Dedifferentiated amniotic fluid mesenchymal stem cell (primary cell): ENCODE measurements around the gene LDLRAD4.
"Not testable (repeated sequence)": the region's sequence is repeated elsewhere in the genome, so short reads cannot be mapped to it uniquely, and the experiment has no call there.

Experiments used
- DNase-seq: peaks from one replicate; pipeline ENCODE4 v3.0.0-alpha.2; 2016; ENCODE audit errors: extremely low spot score

The LDLRAD4 gene

GRCh38 chr18:13594551-13594950 lies 376.0 kb downstream of the LDLRAD4 start:
- no peak for DNase-seq

- DNase-seq, result no peak
Measured at GRCh38 chr18:13597068-13597467, 378.5 kb downstream of the LDLRAD4 start.

- DNase-seq, result no peak
Measured at GRCh38 chr18:13598591-13598990, 380.0 kb downstream of the LDLRAD4 start.

DNA sequence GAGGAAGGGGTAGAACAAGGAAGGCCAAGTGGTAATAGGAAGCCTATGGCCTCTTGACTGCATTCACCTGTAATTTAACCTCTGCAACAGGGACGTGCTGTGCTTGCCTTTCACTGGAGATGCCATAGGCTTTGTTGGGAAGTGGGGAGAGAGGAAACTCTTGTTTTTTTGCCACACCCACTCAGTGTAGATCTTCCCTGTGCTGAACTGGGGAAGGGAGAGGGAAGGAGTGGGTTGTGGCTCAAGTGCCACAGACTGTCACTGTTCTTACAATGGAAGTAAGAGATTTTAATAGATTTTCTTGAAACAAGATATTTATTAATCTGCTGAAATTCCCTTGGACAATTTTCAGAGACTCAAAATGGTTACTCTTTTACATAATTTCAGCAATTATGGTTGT lies 380.5 kb downstream of the LDLRAD4 start:
- DNase-seq, result no peak

DNA sequence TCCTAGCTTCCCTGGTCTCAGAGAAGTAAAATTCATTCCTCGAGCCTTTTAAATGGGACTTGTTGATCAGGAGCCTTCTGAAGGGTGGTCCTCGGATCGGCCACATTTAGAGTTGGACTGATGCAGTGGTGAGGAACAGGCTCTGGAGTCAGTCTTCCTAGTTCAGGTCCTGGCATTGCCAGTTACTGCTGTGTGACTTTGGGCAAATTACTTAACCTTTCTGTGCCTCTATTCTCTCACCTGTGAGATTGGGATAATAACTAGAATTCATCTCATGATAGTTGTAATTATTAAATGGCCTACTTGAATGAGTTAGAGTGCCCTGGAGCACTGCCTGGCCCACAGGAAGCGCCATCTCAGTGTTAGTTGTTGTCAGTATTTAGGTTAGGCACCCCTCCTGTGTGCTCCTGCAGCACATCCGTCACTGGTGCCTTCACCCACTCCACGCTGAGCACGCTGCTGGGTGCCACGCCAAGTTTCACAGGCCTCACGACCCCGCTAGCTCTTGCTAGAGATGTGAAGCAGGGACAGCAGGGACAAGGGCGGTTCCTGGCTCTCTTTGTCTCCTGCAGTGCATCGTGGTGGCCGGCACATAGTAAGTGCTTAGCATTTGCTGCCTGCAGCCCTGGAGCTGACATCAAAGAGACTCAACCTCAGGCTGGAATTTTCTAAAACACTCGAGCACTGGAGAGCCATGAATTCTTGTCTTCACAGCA lies 384.9 kb downstream of the LDLRAD4 start:
- no peak for DNase-seq

DNA sequence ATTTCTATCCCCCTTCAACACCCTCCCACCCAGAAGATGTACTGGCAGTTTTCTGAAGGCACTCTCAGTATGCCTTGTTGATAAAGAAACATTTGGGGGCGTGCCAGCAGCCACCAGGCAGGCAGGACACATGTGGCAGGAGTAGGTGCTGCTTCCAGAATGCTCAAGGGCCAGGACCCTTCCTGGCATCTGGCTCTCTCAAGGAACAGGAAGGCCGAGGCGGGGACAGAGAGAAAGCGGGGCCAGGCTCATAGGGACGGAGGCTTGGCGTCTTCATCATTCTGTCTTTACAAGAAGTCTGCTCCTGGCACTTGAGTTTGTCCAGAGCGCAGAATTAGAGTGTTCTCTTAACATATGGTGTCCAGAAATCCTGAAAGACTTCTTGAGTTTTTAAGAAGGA lies 386.2 kb downstream of the LDLRAD4 start:
- DNase-seq, result no peak

- DNase-seq, result no peak
Measured at GRCh38 chr18:13605477-13605876, 386.9 kb downstream of the LDLRAD4 start.

DNA sequence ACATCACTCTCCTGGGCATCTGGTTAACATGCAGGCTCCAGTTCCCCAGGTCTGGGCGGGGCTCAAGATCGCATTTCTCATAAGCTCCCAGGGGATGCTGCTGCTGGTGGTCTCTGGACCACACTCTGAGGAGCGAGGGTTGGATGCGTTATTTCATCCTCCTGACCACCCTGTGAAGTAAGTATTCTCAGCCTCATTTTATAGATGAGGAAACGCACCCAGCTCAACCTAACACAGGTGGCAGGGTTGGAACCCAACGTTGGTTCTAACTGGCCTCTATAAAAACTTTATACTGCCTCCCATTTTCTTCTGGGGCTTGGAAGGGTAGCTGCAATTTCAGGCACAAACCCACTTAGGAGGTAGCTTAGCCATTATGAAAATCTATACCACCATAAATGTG lies 387.3 kb downstream of the LDLRAD4 start:
- DNase-seq, result no peak

DNA sequence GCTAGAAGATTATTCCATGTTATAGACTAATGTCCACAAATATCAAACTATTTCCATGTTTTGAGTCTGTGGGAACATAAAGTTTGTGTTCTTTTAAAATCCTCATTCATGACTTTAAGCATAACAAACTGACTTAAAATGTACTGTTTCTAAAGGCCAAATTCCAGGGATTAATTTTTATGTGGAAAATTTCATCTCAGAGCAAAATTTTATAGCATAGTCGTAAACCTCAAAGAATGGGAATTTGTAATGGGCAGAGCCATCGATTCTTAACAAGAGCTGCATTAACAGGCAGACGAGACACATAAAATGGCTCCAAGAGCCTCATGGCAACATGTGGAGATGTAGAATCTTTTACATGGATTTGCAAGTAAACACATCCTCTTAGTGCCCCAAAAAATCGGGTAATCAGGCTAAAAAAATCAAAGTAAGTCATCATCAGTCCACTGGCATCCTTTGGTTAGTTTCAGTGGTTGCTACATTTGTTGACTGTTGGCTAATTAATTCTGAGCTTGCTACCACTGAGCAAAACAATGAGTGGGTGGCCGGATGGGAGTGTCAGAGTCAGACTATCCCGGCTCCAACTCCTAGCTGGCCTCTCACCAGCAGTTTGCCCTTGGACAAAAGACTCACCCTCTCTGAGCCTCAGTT lies 388.2 kb downstream of the LDLRAD4 start:
- no peak for DNase-seq

DNA sequence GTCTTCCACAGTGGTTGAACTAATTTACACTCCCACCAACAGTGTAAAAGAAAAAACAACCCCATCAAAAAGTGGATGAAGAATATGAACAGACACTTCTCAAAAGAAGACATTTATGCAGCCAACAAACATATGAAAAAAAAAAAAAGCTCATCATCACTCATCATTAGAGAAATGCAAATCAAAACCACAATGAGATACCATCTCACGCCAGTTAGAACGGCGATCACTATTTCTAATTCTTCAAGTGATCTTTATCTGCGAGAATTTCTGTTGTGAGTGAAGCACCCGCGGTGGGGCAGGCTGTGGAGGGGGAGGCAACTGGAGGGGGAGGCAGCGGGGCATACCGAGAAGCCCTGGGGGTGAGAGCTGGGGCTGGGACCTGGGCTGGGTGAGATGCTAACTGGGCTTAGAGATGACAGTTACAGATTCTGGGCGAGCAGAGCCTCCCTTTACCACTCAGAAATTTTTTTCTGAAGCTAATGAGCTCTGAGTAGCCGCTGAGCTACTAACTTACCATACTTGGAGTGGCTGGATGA lies 389.5 kb downstream of the LDLRAD4 start:
- not testable (repeated sequence) for DNase-seq

DNA sequence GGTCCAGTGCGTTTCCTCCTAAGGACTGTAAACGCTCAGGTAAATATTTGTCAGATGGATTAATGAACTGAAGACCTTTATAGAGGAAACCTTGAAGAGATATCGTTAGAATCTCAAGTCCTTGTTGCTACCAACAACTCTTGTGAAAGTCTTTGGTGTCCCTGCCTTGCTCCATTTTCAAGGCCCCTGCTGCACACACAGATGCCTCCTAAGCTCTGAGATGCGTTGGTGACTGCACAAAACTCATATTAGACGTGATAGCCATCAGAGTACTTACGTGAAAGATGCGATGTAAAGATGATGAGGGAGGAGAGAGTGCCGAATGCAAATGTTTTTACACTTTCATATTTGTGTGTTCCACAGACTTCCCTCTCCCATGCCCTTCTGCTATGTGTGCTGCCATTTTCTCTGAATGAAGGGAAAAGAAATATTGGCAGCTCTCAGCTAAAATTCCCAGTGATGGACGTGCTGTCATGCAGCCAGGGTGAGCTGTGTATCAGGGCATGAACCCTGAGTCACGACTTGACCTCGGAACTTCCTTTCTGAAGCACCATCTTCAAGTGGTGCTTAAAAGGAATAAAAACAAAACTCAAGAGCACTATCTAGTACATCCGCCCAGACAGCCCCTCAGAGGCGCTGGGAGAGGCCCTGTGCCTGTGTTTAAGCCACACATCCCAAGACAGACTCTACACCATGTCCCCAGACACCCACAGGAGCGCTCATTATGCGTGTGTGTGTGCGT lies 390.4 kb downstream of the LDLRAD4 start:
- no peak for DNase-seq

DNA sequence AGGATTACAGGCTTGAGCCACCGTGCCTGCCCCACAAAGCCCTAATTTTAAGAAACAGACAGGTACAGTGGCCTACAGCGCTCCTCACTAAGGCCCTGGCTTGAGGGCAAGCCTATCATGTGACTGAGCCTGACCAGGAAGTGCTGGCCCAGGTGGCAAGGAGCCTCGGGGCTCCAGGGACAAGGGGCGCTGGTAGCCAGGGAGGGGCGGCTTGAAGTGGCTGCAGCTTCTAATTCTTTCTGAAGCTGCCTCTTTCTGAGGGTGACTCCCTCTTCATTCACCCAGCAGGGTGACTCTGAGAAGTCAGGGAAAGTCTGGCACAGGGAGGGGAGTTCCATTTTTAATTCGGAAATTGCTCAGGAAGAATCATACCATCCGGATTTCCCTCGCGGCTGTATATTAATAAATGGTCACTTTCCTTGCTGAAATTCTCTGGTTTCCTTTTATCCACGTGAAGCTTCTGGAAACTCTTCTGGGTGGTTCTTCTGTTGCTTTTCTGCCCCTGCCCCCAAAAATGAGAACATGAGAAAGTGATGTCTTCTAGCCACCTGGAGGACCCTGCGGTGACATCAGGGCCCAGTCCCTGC lies 392.1 kb downstream of the LDLRAD4 start:
- no peak for DNase-seq

DNA sequence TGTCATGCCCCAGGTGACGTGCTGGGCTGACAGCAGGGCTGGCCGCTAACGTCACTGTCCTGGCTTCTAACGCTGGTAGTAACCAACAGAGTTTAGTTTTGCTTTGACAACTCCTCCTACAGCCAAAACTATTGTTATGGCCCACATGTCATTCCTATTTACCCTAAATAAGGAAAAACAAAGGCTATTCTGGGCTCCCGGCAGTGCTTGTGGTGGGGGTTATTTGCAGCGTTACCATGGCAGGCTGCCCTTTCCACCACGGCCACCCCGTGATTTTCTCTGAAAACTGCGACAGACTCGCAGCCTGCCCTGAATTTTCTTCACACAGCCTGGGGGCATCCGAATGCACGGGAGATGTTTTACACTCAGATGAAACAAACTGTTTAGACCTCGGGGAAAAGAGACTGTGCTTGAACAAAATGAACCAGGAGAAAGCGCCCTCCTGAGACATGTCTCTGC lies 392.6 kb downstream of the LDLRAD4 start:
- DNase-seq, result no peak

DNA sequence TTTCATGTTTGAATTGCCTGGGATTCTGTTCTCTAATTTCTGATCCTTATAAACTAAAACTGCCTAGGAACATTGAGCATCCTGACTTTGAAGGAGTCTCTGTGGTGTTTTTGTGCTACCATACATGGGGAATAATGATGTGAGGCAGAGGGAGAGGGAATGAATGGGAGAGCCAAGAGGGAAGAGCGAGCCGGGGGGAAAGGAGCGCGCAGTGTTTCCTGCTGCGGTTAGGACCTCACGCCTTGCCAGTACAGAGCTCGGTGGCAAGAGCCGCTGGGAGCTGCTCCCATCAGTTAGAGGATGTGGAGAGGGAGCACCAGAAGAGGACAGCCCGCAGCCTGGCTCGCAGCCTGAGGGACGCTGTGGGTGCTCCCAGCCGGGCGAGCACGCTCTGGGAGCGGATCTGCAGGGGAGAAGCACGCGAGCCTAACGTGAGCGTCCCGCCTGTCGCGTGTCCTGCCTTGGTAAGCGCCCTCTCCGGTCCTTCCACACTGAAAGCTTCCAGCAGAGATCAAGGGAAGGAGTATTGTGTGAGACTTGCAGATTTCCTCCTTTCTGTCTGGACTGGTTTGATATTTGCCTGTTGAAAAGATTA lies 393.1 kb downstream of the LDLRAD4 start:
- DNase-seq, result peak; percentile 19

DNA sequence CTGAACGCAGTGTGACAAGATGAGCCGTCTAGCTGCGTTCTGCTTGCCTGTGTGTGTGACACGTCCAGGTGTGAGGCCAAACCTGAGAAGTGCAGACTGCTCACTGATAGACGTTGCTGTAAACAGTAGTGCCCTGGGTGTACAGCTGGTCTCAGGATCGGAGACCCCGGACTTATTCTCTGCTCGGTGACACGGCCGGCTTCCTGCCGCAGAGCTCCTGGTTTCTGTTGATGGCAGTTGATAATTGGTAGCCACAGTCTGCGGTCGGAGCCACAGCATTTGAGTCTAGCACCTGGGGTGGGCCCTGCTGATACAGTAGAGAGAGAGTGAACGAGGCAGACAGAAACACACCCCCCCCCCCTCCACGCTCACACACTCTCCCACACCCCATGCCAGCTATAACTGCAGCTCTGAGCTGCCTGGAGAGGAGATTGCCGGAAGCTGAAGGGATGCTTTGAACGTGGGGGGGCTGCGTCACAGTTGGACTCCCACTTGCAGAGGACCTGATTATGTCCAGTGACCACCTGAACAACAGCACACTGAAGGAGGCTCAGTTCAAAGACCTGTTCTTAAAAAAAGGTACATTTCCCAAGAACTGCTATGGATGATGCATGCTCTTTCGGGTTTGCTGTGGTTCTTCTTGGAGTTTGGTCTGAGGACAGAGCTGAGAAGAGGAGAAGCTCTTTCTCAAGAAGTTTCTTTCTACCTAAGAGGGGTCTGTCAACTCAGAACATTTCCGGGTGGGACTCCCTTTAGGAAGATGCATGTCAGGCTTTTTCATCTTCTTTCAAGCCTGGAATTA lies 393.8 kb downstream of the LDLRAD4 start:
- DNase-seq, result no peak

DNA sequence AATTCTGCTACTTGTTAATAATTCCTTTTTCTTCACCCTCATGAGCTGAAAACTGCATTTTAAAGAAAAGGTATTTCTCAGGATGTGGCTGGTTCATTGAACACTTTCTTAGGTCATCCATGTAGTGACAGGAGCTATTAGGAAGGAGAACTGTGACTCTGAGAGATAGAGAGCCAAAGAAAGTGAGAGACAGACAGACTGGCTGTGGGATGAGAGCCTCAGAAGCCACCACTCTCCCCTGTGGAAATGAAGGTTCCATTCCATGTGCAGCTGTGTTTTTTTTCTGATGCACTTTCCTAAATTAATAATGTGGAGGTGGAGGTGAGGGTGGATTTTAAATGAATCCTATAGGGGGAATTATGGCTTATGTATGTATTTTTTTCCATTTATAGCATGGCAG lies 394.5 kb downstream of the LDLRAD4 start:
- DNase-seq, result no peak

- DNase-seq, result no peak
Measured at GRCh38 chr18:13613591-13614501, 395.3 kb downstream of the LDLRAD4 start.

- no peak for DNase-seq
Measured at GRCh38 chr18:13614641-13615288, 396.2 kb downstream of the LDLRAD4 start.

DNA sequence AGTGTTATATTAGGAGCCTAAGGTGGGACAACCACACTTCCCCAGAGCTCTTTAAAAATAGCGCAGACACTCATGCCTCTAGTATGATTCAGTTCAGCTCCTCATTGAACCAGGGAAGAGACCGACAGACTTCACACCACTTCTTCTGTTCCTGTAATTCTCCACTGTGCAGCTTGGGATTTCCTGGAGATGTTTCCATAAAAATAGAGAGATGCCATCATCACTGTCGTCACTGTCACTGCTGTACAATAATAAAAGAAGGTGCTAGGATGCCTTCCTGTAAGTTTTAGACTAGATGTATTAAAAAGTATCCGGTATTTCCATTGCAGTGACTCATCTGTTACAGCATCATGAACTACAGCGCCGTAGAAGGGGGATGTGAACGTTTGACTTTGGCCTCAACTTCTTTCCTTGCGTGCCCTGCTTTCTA lies 396.9 kb downstream of the LDLRAD4 start:
- DNase-seq, result no peak
